ENCODE measurements around the gene CARMIL1. TPM values are rescaled to one million over a fixed set of nuclear protein-coding genes. Genes with fewer than 3 reads are reported as not detected.

The CARMIL1 gene
- total RNA-seq, 1 experiment from 2014 or later, result 23.6 TPM

DNA sequence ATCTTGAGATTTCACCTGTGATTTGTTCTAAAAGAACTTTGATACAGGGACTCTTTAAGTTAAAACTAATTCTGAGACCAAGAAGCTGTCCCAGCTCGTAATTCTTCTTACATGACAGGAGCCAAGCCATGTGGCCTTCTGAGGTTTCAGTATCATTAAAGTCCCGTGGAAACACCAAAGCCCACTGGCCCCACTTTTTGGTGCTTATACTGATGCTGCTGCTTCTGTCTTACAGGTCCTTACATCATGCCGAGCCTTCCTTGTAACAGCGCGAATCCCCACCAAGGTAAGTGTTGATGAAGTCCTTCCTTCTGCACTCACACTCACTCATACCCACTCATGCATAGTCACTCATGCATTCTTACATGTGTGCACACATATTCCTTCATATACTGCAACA is 140.7 kb downstream of the CARMIL1 start:
- H3K23me2 ChIP-seq (ENCODE audit: insufficient read length, low read depth, low read length, poor library complexity, severe bottlenecking), result no peaks in the 10 kb centered on the region
- H3K4me2 ChIP-seq (ENCODE audit: insufficient read depth, insufficient read length, low read length), result no peak overlapping the region
- peaks cover 3% of the 10 kb centered on the region for H3K79me1 ChIP-seq (ENCODE audit: insufficient read depth, low read depth, low read length, poor library complexity, severe bottlenecking)
- H3K79me2 ChIP-seq (ENCODE audit: insufficient read depth, low read length), result peaks cover 2% of the 10 kb centered on the region; the same call in 1 of the 2 replicates
- peaks cover 5% of the 10 kb centered on the region for H3K9me3 ChIP-seq (ENCODE audit: control insufficient read depth, low read depth, low read length)
- H3K9ac ChIP-seq (ENCODE audit: extremely low read depth, insufficient read length, low read length), result no peak overlapping the region
- no peak overlapping the region for H2BK5ac ChIP-seq (ENCODE audit: insufficient read length, low read length)
- no peak overlapping the region for H2AFZ ChIP-seq (ENCODE audit: low read length)
- no peak for DNase-seq
- WGBS (ENCODE audit: extremely low coverage, insufficient read length, low lambda C conversion rate), result no CpG with 5 or more reads among the region's 5 CpGs
- H3K23ac ChIP-seq (ENCODE audit: insufficient read length, low read depth, low read length), result no peak overlapping the region
- H3K9me3 Mint-ChIP-seq, result peaks cover 12 to 19% of the 10 kb centered on the region in 2 experiments
- H3K27ac Mint-ChIP-seq, result no peak overlapping the region
- H4K91ac ChIP-seq (ENCODE audit: insufficient read length, low read depth, low read length), result no peak overlapping the region
- no peaks in the 10 kb centered on the region for H3K27me3 Mint-ChIP-seq (ENCODE audit: low read depth)
- no peak overlapping the region for H4K8ac ChIP-seq (replicated peaks; ENCODE audit: insufficient read length, low read depth, low read length)
- H2BK120ac ChIP-seq (ENCODE audit: low read depth, low read length, poor library complexity, severe bottlenecking), result no peak overlapping the region
- no peak overlapping the region for H2BK12ac ChIP-seq (ENCODE audit: insufficient read length, low read depth, low read length)
- H2BK20ac ChIP-seq (ENCODE audit: low read depth, low read length, poor library complexity, severe bottlenecking), result no peak overlapping the region
- no peaks in the 10 kb centered on the region; the same call in 1 of the 2 replicates for H3K4me1 ChIP-seq (ENCODE audit: insufficient read depth, low read length)
- H3K27ac ChIP-seq (ENCODE audit: insufficient read length, low read depth, low read length), result no peak overlapping the region
- H3K4ac ChIP-seq (ENCODE audit: low read depth, low read length), result no peak overlapping the region
- peaks cover 17 to 21% (median 20%) of the 10 kb centered on the region in 3 experiments for H3K36me3 Mint-ChIP-seq (ENCODE audit: insufficient read depth in 1 of 3, low read depth in 3 of 3)
- H3K56ac ChIP-seq (ENCODE audit: insufficient read length, low read depth, low read length), result no peak overlapping the region
- no peak overlapping the region for H2BK15ac ChIP-seq (ENCODE audit: low read depth, low read length)
- H3K14ac ChIP-seq (ENCODE audit: insufficient read depth, low read length), result no peak overlapping the region
- no peak overlapping the region for H2AK5ac ChIP-seq (ENCODE audit: insufficient read length, low read length)
- no peak for TF ChIP-seq CTCF (conservative IDR thresholded peaks at IDR 0.05)
- no peaks in the 10 kb centered on the region for H3K27me3 ChIP-seq (ENCODE audit: insufficient read depth, low read length)
- no peak overlapping the region for H3K4me3 Mint-ChIP-seq
- H4K20me1 ChIP-seq (ENCODE audit: control insufficient read depth, insufficient read depth, insufficient read length), result no peaks in the 10 kb centered on the region
- no peak overlapping the region for H4K5ac ChIP-seq (ENCODE audit: insufficient read length, low read depth, low read length)
- no peak overlapping the region for H3K18ac ChIP-seq (ENCODE audit: insufficient read length, low read depth, low read length)
- H3K4me1 Mint-ChIP-seq, result peaks cover 39 to 50% of the 10 kb centered on the region in 2 experiments
- no peak overlapping the region for H3T11ph ChIP-seq (ENCODE audit: low read length)

All from H9 (cell line).